Hepatocyte (in vitro differentiated cells): ENCODE data around the gene DPF3. TPM values are rescaled to one million over a fixed set of nuclear protein-coding genes. Genes with fewer than 3 reads are reported as not detected.

Source experiments
- DNase-seq: peaks from one replicate; pipeline ENCODE4 v3.0.0-alpha.2; 2016; ENCODE audit warnings: low spot score
- H2AFZ ChIP-seq: fragments of 200-600 bp; sonication (generic); 2 replicates; pipeline ENCODE4 v1.6.0; 2016; ENCODE audit warnings: antibody characterized with exemption, mild to moderate bottlenecking
- H3K27ac ChIP-seq: fragments of 200-600 bp; sonication (generic); 2 replicates; pipeline ENCODE4 v1.5.1; 2016; ENCODE audit warnings: mild to moderate bottlenecking
- H3K27me3 ChIP-seq: fragments of 200-600 bp; sonication (generic); 2 replicates; pipeline ENCODE4 v1.6.1; 2016
- H3K36me3 ChIP-seq: fragments of 200-600 bp; sonication (generic); replicated peaks from 2 replicates; pipeline ENCODE4 v1.5.1; 2016; ENCODE audit warnings: low read depth; ENCODE audit not compliant: insufficient read depth
- H3K4me1 ChIP-seq: fragments of 200-600 bp; sonication (generic); 2 replicates; pipeline ENCODE4 v1.5.1; 2016; ENCODE audit warnings: mild to moderate bottlenecking, moderate library complexity; ENCODE audit not compliant: insufficient read depth
- H3K4me2 ChIP-seq: fragments of 200-600 bp; sonication (generic); 2 replicates; pipeline ENCODE4 v1.6.0; 2016
- H3K4me3 ChIP-seq: fragments of 200-600 bp; sonication (generic); 2 replicates; pipeline ENCODE4 v1.5.1; 2016; ENCODE audit warnings: mild to moderate bottlenecking
- H3K79me2 ChIP-seq: fragments of 200-600 bp; sonication (generic); 2 replicates; pipeline ENCODE4 v1.6.0; 2017; ENCODE audit warnings: mild to moderate bottlenecking
- H3K9me2 ChIP-seq: fragments of 200-600 bp; sonication (generic); replicated peaks from 2 replicates; pipeline ENCODE4 v1.6.0; 2017; ENCODE audit warnings: mild to moderate bottlenecking; ENCODE audit not compliant: insufficient read depth
- H3K9me3 ChIP-seq: fragments of 200-600 bp; sonication (generic); 2 replicates; pipeline ENCODE4 v1.5.1; 2016; ENCODE audit warnings: low read depth, mild to moderate bottlenecking
- H4K20me1 ChIP-seq: fragments of 200-600 bp; sonication (generic); 2 replicates; pipeline ENCODE4 v1.6.0; 2016; ENCODE audit warnings: mild to moderate bottlenecking; ENCODE audit not compliant: insufficient read depth, poor library complexity, severe bottlenecking
- CTCF ChIP-seq: fragments of 200-600 bp; sonication (generic); IDR thresholded peaks from 2 replicates; pipeline ENCODE4 v1.5.1; 2016; ENCODE audit warnings: antibody characterized with exemption, mild to moderate bottlenecking; ENCODE audit not compliant: poor library complexity
- EZH2 ChIP-seq: fragments of 200-600 bp; sonication (generic); IDR thresholded peaks from 2 replicates; pipeline ENCODE4 v1.6.1; 2016; ENCODE audit warnings: antibody characterized with exemption, mild to moderate bottlenecking, borderline replicate concordance
- EZH2phosphoT487 ChIP-seq: fragments of 200-600 bp; sonication (generic); IDR thresholded peaks from one replicate; pipeline ENCODE4 v1.6.1; 2018; ENCODE audit warnings: antibody characterized with exemption, mild to moderate bottlenecking, low read depth, moderate library complexity; ENCODE audit not compliant: unreplicated experiment, severe bottlenecking
- WGBS: methylation state at CpG from one replicate; pipeline ENCODE4 v1.1.6; 2016; ENCODE audit warnings: low lambda C conversion rate; ENCODE audit errors: missing lambda C conversion rate; 5-methylcytosine and 5-hydroxymethylcytosine counted together
- polyA plus RNA-seq: library from polyadenylated mRNA; unstranded; fragments of >200 nt; fragmentation: Nextera tagmentation; extraction: Ambion mirVana; gene quantifications from 2 replicates; pipeline ENCODE4 v1.2.1, GENCODE V29; 2016
- total RNA-seq: library from RNA; depleted of rRNA; stranded (reverse); fragments of >200 nt; gene quantifications from 2 replicates; pipeline ENCODE4 v1.2.3, GENCODE V29; 2014

Gene DPF3
- total and polyA plus RNA-seq, 2 experiments from 2014 or later: 0.21 to 0.47 TPM

- no peak overlapping the region for H3K27ac ChIP-seq
- no peak overlapping the region for H3K4me2 ChIP-seq
- no peaks in the 10 kb centered on the region for H4K20me1 ChIP-seq
- H3K4me1 ChIP-seq: no peaks in the 10 kb centered on the region
- no peak for TF ChIP-seq EZH2phosphoT487
- no peak for TF ChIP-seq EZH2
- no peak for TF ChIP-seq CTCF
- no peaks in the 10 kb centered on the region for H3K9me2 ChIP-seq
- no peak overlapping the region for H3K4me3 ChIP-seq
- H3K27me3 ChIP-seq: no peaks in the 10 kb centered on the region
- H2AFZ ChIP-seq: no peak overlapping the region
- 53% methylated on average over 1 of the region's 1 CpG for WGBS
- no peaks in the 10 kb centered on the region for H3K9me3 ChIP-seq
- no peak for DNase-seq
- no peaks in the 10 kb centered on the region for H3K79me2 ChIP-seq
- H3K36me3 ChIP-seq: no peaks in the 10 kb centered on the region
These were observed 207.8 kb downstream of the DPF3 start for GRCh38 chr14:72686101-72686500.

GRCh38 chr14:72685456-72685855 lies 208.4 kb downstream of the DPF3 start:
- Histone ChIP-seq H3K9me3 (no peaks in the 10 kb centered on the region), H3K4me2 (no peak overlapping the region), H2AFZ (no peak overlapping the region), H3K27me3 (no peaks in the 10 kb centered on the region), H3K4me3 (no peak overlapping the region), H3K9me2 (no peaks in the 10 kb centered on the region), H3K79me2 (no peaks in the 10 kb centered on the region), H3K27ac (no peak overlapping the region), H3K4me1 (no peaks in the 10 kb centered on the region), H3K36me3 (no peaks in the 10 kb centered on the region), H4K20me1 (no peaks in the 10 kb centered on the region)
- no peak for DNase-seq
- TF ChIP-seq CTCF (no peak), EZH2 (no peak), EZH2phosphoT487 (no peak)
- WGBS: 97% methylated on average over 3 of the region's 3 CpGs

- DNase-seq: no peak
- TF ChIP-seq EZH2 (no peak), CTCF (no peak), EZH2phosphoT487 (no peak)
- H4K20me1 ChIP-seq: no peaks in the 10 kb centered on the region
- H3K27ac ChIP-seq: no peak overlapping the region
- H3K36me3 ChIP-seq: no peaks in the 10 kb centered on the region
- no peak overlapping the region for H3K4me2 ChIP-seq
- H3K27me3 ChIP-seq: no peaks in the 10 kb centered on the region
- no peaks in the 10 kb centered on the region for H3K9me2 ChIP-seq
- WGBS: 69% methylated on average over 4 of the region's 4 CpGs
- no peak overlapping the region for H2AFZ ChIP-seq
- H3K4me1 ChIP-seq: no peaks in the 10 kb centered on the region
- no peaks in the 10 kb centered on the region for H3K79me2 ChIP-seq
- no peaks in the 10 kb centered on the region for H3K9me3 ChIP-seq
- no peak overlapping the region for H3K4me3 ChIP-seq
These were observed 210.1 kb downstream of the DPF3 start for GRCh38 chr14:72683787-72684186.

- Histone ChIP-seq H3K27me3 (no peaks in the 10 kb centered on the region), H3K79me2 (no peaks in the 10 kb centered on the region), H4K20me1 (no peaks in the 10 kb centered on the region), H3K4me2 (no peak overlapping the region), H3K9me2 (no peaks in the 10 kb centered on the region), H2AFZ (no peak overlapping the region), H3K36me3 (no peaks in the 10 kb centered on the region), H3K9me3 (no peaks in the 10 kb centered on the region), H3K4me1 (no peaks in the 10 kb centered on the region), H3K4me3 (no peak overlapping the region), H3K27ac (no peak overlapping the region)
- no peak for DNase-seq
- no peak for TF ChIP-seq EZH2
- WGBS: 72% methylated on average over 5 of the region's 5 CpGs
These were observed 211.7 kb downstream of the DPF3 start for GRCh38 chr14:72682188-72682587.
